ENCODE data around the gene PHKG2.

The PHKG2 gene

DNA sequence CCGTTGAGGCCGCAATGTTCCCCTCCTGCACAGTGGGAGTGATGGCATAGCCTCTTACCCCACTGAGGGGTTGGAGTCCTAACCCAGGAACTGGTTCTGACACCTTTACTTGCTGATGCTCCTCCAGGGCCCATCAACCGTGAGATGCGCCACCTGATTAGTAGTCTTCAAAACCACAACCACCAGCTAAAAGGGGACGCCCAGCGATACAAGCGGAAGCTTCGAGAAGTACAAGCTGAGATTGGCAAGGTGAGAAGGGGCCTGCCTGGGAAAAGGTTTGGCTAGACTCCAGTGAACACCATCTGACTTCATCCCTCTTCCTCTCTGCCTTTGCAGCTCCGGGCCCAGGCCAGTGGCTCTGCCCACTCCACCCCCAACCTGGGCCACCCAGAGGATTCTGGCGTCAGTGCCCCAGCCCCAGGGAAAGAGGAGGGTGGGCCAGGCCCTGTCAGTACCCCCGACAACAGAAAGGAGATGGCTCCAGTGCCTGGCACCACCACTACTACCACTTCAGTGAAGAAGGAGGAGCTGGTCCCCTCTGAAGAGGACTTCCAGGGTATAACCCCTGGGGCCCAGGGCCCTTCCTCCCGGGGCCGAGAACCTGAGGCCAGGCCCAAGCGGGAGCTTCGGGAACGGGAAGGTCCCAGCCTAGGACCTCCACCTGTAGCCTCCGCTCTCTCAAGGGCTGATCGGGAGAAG is 19.7 kb downstream of the PHKG2 start:
- peaks cover 8% of the 10 kb centered on the region for H3K79me2 ChIP-seq (ENCODE audit: insufficient read depth, low read length)
- no peaks in the 10 kb centered on the region for H3K27me3 ChIP-seq (ENCODE audit: low read length)
- H3K36me3 ChIP-seq (ENCODE audit: low read length): 0 out of 2 replicates have a peak, but pooled peaks cover 3% of the 10 kb centered on the region
- H3K4me3 ChIP-seq (ENCODE audit: insufficient read depth, low read length, poor library complexity, severe bottlenecking): no peak overlapping the region
- H3K27ac ChIP-seq (ENCODE audit: low read depth, low read length): no peak overlapping the region
- H2AFZ ChIP-seq (ENCODE audit: low read depth, low read length, severe bottlenecking): no peak overlapping the region
- no peak for TF ChIP-seq EZH2phosphoT487 (conservative IDR thresholded peaks at IDR 0.05; ENCODE audit: low read length)
- TF ChIP-seq, protein P1, sequence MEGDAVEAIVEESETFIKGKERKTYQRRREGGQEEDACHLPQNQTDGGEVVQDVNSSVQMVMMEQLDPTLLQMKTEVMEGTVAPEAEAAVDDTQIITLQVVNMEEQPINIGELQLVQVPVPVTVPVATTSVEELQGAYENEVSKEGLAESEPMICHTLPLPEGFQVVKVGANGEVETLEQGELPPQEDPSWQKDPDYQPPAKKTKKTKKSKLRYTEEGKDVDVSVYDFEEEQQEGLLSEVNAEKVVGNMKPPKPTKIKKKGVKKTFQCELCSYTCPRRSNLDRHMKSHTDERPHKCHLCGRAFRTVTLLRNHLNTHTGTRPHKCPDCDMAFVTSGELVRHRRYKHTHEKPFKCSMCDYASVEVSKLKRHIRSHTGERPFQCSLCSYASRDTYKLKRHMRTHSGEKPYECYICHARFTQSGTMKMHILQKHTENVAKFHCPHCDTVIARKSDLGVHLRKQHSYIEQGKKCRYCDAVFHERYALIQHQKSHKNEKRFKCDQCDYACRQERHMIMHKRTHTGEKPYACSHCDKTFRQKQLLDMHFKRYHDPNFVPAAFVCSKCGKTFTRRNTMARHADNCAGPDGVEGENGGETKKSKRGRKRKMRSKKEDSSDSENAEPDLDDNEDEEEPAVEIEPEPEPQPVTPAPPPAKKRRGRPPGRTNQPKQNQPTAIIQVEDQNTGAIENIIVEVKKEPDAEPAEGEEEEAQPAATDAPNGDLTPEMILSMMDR (IDR thresholded peaks at IDR 0.05; ENCODE audit: insufficient read depth, low read length, poor library complexity, severe bottlenecking): no peak
- no peaks in the 10 kb centered on the region for H3K9me2 ChIP-seq (replicated peaks; ENCODE audit: insufficient read depth, low read length)
- H3K4me2 ChIP-seq (ENCODE audit: low read depth, low read length, poor library complexity, severe bottlenecking): no peak overlapping the region
- no peak overlapping the region for H3K9ac ChIP-seq (ENCODE audit: low read length)
- no peaks in the 10 kb centered on the region for H3K9me3 ChIP-seq (ENCODE audit: insufficient read depth, low read length)
- no peaks in the 10 kb centered on the region for H3F3A ChIP-seq (ENCODE audit: insufficient read depth)
- no peaks in the 10 kb centered on the region for H4K20me1 ChIP-seq (ENCODE audit: low read depth, low read length)

DNA sequence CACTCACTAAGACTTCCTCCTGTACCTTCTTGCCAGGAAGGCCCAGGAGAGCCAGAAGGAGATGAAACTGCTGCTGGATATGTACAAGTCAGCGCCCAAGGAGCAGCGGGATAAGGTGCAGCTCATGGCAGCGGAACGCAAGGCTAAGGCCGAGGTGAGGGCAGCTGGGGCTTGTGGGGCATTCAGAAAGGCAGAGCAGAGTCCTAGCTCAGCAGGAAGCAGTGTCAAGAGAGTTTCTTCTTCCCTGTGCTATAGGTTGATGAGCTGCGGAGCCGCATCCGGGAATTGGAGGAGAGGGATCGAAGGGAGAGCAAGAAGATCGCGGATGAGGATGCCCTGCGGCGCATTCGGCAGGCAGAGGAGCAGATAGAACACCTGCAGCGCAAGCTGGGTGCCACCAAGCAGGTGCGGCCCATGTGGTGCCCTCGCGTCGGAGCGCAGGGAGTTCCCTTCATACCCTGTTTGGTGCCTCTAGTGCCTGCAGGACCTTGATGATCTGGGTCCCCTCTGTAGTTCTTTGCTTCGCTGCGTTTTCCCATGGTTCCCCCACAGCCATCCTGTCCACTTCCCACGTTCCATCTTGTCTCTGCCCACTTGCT is 20.5 kb downstream of the PHKG2 start:
- no peaks in the 10 kb centered on the region for H3K9me2 ChIP-seq (replicated peaks; ENCODE audit: insufficient read depth, low read length)
- H3K4me2 ChIP-seq (ENCODE audit: low read depth, low read length, poor library complexity, severe bottlenecking): no peak overlapping the region
- H3K27ac ChIP-seq (ENCODE audit: low read depth, low read length): no peak overlapping the region
- H4K20me1 ChIP-seq (ENCODE audit: low read depth, low read length): no peaks in the 10 kb centered on the region
- H3K9ac ChIP-seq (ENCODE audit: low read length): no peak overlapping the region
- TF ChIP-seq, protein P1 (IDR thresholded peaks at IDR 0.05; ENCODE audit: insufficient read depth, low read length, poor library complexity, severe bottlenecking): no peak
- no peak for TF ChIP-seq EZH2phosphoT487 (conservative IDR thresholded peaks at IDR 0.05; ENCODE audit: low read length)
- H3K79me2 ChIP-seq (ENCODE audit: insufficient read depth, low read length): peaks cover under 1% of the 10 kb centered on the region; the same call in 1 of the 2 replicates
- H3K27me3 ChIP-seq (ENCODE audit: low read length): no peaks in the 10 kb centered on the region
- H2AFZ ChIP-seq (ENCODE audit: low read depth, low read length, severe bottlenecking): no peak overlapping the region
- H3F3A ChIP-seq (ENCODE audit: insufficient read depth): no peaks in the 10 kb centered on the region
- H3K36me3 ChIP-seq (ENCODE audit: low read length): 0 out of 2 replicates have a peak, but pooled peaks cover 2% of the 10 kb centered on the region
- H3K4me3 ChIP-seq (ENCODE audit: insufficient read depth, low read length, poor library complexity, severe bottlenecking): no peak overlapping the region
- H3K9me3 ChIP-seq (ENCODE audit: insufficient read depth, low read length): no peaks in the 10 kb centered on the region

DNA sequence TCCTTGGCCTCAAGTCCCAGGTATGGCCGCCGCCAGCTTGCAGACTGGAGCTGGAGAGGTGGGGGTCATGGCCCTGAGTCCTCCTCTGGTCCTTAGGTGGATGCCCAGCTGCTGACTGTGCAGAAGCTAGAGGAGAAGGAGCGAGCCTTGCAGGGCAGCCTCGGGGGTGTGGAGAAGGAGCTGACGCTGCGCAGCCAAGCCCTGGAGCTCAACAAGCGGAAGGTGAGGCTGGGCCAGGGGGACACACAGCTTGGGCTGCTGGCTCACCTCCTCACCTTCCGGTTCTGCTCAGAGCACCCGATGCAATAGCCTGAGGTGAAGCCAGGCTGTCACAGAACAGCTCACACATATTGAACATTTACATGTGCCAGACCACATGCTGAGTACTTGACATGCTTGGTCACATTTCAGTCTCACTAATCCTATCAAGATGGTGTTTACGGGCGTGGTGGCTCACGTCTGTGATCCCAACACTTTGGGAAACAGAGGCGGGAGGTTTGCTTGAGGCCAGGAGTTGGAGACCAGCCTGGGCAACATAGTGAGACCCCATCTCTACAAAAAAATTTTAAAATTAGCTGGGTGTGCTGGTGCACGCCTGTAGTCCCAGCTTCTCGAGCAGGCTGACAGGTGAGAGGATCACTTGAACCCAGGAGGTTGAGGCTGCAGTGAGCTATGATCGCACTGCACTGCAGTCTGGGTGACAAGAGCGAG is 21.3 kb downstream of the PHKG2 start:
- H2AFZ ChIP-seq (ENCODE audit: low read depth, low read length, severe bottlenecking): no peak overlapping the region
- no peaks in the 10 kb centered on the region for H4K20me1 ChIP-seq (ENCODE audit: low read depth, low read length)
- no peaks in the 10 kb centered on the region for H3K36me3 ChIP-seq (ENCODE audit: low read length)
- TF ChIP-seq, protein P1 (IDR thresholded peaks at IDR 0.05; ENCODE audit: insufficient read depth, low read length, poor library complexity, severe bottlenecking): no peak
- no peak for TF ChIP-seq EZH2phosphoT487 (conservative IDR thresholded peaks at IDR 0.05; ENCODE audit: low read length)
- H3K27ac ChIP-seq (ENCODE audit: low read depth, low read length): no peak overlapping the region
- H3K79me2 ChIP-seq (ENCODE audit: insufficient read depth, low read length): no peaks in the 10 kb centered on the region
- no peak overlapping the region for H3K9ac ChIP-seq (ENCODE audit: low read length)
- no peak overlapping the region for H3K4me3 ChIP-seq (ENCODE audit: insufficient read depth, low read length, poor library complexity, severe bottlenecking)
- H3K9me3 ChIP-seq (ENCODE audit: insufficient read depth, low read length): no peaks in the 10 kb centered on the region
- no peaks in the 10 kb centered on the region for H3K27me3 ChIP-seq (ENCODE audit: low read length)
- no peaks in the 10 kb centered on the region for H3K9me2 ChIP-seq (replicated peaks; ENCODE audit: insufficient read depth, low read length)
- H3K4me2 ChIP-seq (ENCODE audit: low read depth, low read length, poor library complexity, severe bottlenecking): no peak overlapping the region
- no peaks in the 10 kb centered on the region for H3F3A ChIP-seq (ENCODE audit: insufficient read depth)

Data from SU-DHL-6 (cell line).